HG03139 (cell line): Measurements from ENCODE around the gene SMIM29.
A peak's percentile ranks its signal among the peaks of the same experiment; 100 is the strongest.
"Not testable (repeated sequence)": the region's sequence is repeated elsewhere in the genome, so short reads cannot be mapped to it uniquely, and the experiment has no call there.

Source experiments
- ATAC-seq: cut with Tn5 transposase; IDR thresholded peaks from one replicate; pipeline ENCODE4 v1.9.1; 2021; ENCODE audit not compliant: unreplicated experiment

SMIM29 gene

GRCh38 chr6:34269132-34269531, 20.3 kb upstream of the SMIM29 start:
- ATAC-seq: not testable (repeated sequence)

GRCh38 chr6:34267746-34268145, 18.9 kb upstream of the SMIM29 start:
- no peak for ATAC-seq

- not testable (repeated sequence) for ATAC-seq
Measured at GRCh38 chr6:34263484-34263883, 14.7 kb upstream of the SMIM29 start.

GRCh38 chr6:34260576-34261267, 11.9 kb upstream of the SMIM29 start:
- ATAC-seq: no peak

- ATAC-seq: no peak
Measured at GRCh38 chr6:34259529-34260069, 10.8 kb upstream of the SMIM29 start.

GRCh38 chr6:34252395-34252794, 3.6 kb upstream of the SMIM29 start:
- not testable (repeated sequence) for ATAC-seq

- ATAC-seq: peak; percentile 14
Measured at GRCh38 chr6:34249469-34250261, 859 bp upstream of the SMIM29 start.

GRCh38 chr6:34248198-34248726, 544 bp downstream of the SMIM29 start:
- no peak for ATAC-seq

- no peak for ATAC-seq
Measured at GRCh38 chr6:34247481-34248197, 1.2 kb downstream of the SMIM29 start.

- ATAC-seq: no peak
Measured at GRCh38 chr6:34246563-34247391, 2.0 kb downstream of the SMIM29 start.

- no peak for ATAC-seq
Measured at GRCh38 chr6:34246249-34246562, 2.6 kb downstream of the SMIM29 start.

- not testable (repeated sequence) for ATAC-seq
Measured at GRCh38 chr6:34245761-34246140, 3.1 kb downstream of the SMIM29 start.

- ATAC-seq: not testable (repeated sequence)
Measured at GRCh38 chr6:34245032-34245760, 3.6 kb downstream of the SMIM29 start.

- no peak for ATAC-seq
Measured at GRCh38 chr6:34243901-34244884, 4.6 kb downstream of the SMIM29 start.

GRCh38 chr6:34243131-34243771, 5.6 kb downstream of the SMIM29 start:
- no peak for ATAC-seq

- ATAC-seq: no peak
Measured at GRCh38 chr6:34242252-34243130, 6.3 kb downstream of the SMIM29 start.
